ENCODE results near the gene MAST3. TPM values are rescaled to one million over a fixed set of nuclear protein-coding genes. Genes with fewer than 3 reads are reported as not detected.

MAST3 gene
- total and polyA plus RNA-seq, 10 donors, result 8.9 to 52.7 (median 38.2) TPM

GRCh38 chr19:18185538-18185937 lies 88.0 kb downstream of the MAST3 start:
- H3K27ac ChIP-seq, result no peak overlapping the region
- H3K4me3 ChIP-seq, result no peak overlapping the region
- TF ChIP-seq CTCF (IDR thresholded peaks at IDR 0.05 in 8 of 11, conservative IDR thresholded peaks at IDR 0.05 in 3 of 11), result no peak
- TF ChIP-seq POLR2A (IDR thresholded peaks at IDR 0.05), result no peak
- no peak for TF ChIP-seq POLR2AphosphoS5 (IDR thresholded peaks at IDR 0.05)
- no peaks in the 10 kb centered on the region for H3K36me3 ChIP-seq
- DNase-seq, result no peak
- 79 to 87% (median 81%) methylated on average over 6 of the region's 6 CpGs for WGBS, 5 donors
- intact Hi-C loops (cut with DNase I; ENCODE audit: low total_unique reads), result no loop called here
- H3K9me3 ChIP-seq, result no peaks in the 10 kb centered on the region
- H3K27me3 ChIP-seq (replicated peaks in 1 of 7), result no peaks in the 10 kb centered on the region
- H3K4me1 ChIP-seq, result peaks cover 0 to 26% (median 13%) of the 10 kb centered on the region in 6 donors

- Histone ChIP-seq H3K4me3 (no peak overlapping the region), H3K27ac (no peak overlapping the region), H3K36me3 (peaks cover 0 to 4% (median 0%) of the 10 kb centered on the region in 6 donors), H3K9me3 (no peaks in the 10 kb centered on the region), H3K4me1 (peaks cover 16 to 44% (median 26%) of the 10 kb centered on the region in 6 donors), H3K27me3 (replicated peaks in 1 of 7) (no peaks in the 10 kb centered on the region)
- intact Hi-C loops (cut with DNase I; ENCODE audit: low total_unique reads), result no loop called here
- TF ChIP-seq POLR2AphosphoS5 (IDR thresholded peaks at IDR 0.05) (no peak), CTCF (IDR thresholded peaks at IDR 0.05 in 8 of 11, conservative IDR thresholded peaks at IDR 0.05 in 3 of 11) (no peak)
- WGBS, 5 donors, result 93 to 98% (median 94%) methylated on average over 4 of the region's 4 CpGs
- DNase-seq, result no peak
These were observed 92.7 kb downstream of the MAST3 start for GRCh38 chr19:18190278-18190677.

GRCh38 chr19:18191640-18192062 lies 94.1 kb downstream of the MAST3 start:
- peak; percentile 76 for DNase-seq
- peak overlapping the region in 5 of 8 donors; percentile 47 to 93 (median 75) for H3K4me3 ChIP-seq
- no peaks in the 10 kb centered on the region for H3K9me3 ChIP-seq
- peaks cover 0 to 18% (median 12%) of the 10 kb centered on the region in 6 donors for H3K36me3 ChIP-seq
- H3K4me1 ChIP-seq, result peaks cover 16 to 50% (median 26%) of the 10 kb centered on the region in 6 donors
- 56 to 76% (median 66%) methylated on average over 5 of the region's 5 CpGs for WGBS, 5 donors
- peak overlapping the region; percentile 86 to 98 (median 96) for H3K27ac ChIP-seq
- no peaks in the 10 kb centered on the region for H3K27me3 ChIP-seq (replicated peaks in 1 of 7)
- TF ChIP-seq CTCF (IDR thresholded peaks at IDR 0.05 in 8 of 11, conservative IDR thresholded peaks at IDR 0.05 in 3 of 11), result peak in 1 of 11 experiments; percentile 66
- no peak for TF ChIP-seq POLR2A (IDR thresholded peaks at IDR 0.05)
- no peak for TF ChIP-seq POLR2AphosphoS5 (IDR thresholded peaks at IDR 0.05)
- intact Hi-C loops (cut with DNase I; ENCODE audit: low total_unique reads), result no loop called here

- WGBS, 5 donors, result 0% methylated on average over 40 to 74 of the region's 74 CpGs
- intact Hi-C loops (cut with DNase I; ENCODE audit: low total_unique reads), result no loop called here
- H3K4me1 ChIP-seq, result peaks cover 16 to 50% (median 26%) of the 10 kb centered on the region in 6 donors
- peak; percentile 99 for DNase-seq
- peaks cover 0 to 30% (median 19%) of the 10 kb centered on the region in 6 donors for H3K36me3 ChIP-seq
- no peaks in the 10 kb centered on the region for H3K27me3 ChIP-seq (replicated peaks in 1 of 7)
- H3K9me3 ChIP-seq, result no peaks in the 10 kb centered on the region
- TF ChIP-seq CTCF (IDR thresholded peaks at IDR 0.05 in 8 of 11, conservative IDR thresholded peaks at IDR 0.05 in 3 of 11) (peak in 3 of 11 experiments; percentile 4 to 51 (median 25)), POLR2A (IDR thresholded peaks at IDR 0.05) (peak in 2 of 3 donors; percentile 65 to 93), POLR2AphosphoS5 (IDR thresholded peaks at IDR 0.05) (peak; percentile 94 to 98 (median 97))
- peak within 1 kb of the TSS; percentile 60 to 94 (median 80) for H3K4me3 ChIP-seq
- H3K27ac ChIP-seq, result peak within 1 kb of the TSS; percentile 86 to 98 (median 96)
These were observed 95.3 kb downstream of the MAST3 start, which contains the start of gene MPV17L2 for GRCh38 chr19:18192673-18193387. Gene MPV17L2 (plus strand): TSS chr19:18193218. CDS start chr19:18193282, 64 bp downstream.
